Lung (tissue), 12 donors: ENCODE results near the gene RNF17. TPM values are rescaled to one million over a fixed set of nuclear protein-coding genes. Genes with fewer than 3 reads are reported as not detected.

ENCODE experiments used
- ATAC-seq: fragments of 200-7000 bp; cut with Tn5 transposase; one replicate; pipeline ENCODE4 v1.9.1; 2020; ENCODE audit warnings: moderate number of reproducible peaks; ENCODE audit not compliant: insufficient read depth, low FRiP score
- DNase-seq, 3 donors: peaks; one replicate each; pipeline ENCODE4 v3.0.0-alpha.2; 2013 to 2017
- H3K27ac ChIP-seq, 2 donors: one replicate each; pipeline ENCODE4 v1.5.1; 2013; ENCODE audit warnings: mild to moderate bottlenecking in 2 of 2, moderate library complexity in 2 of 2, control low read depth in 1 of 2, inconsistent platforms in 1 of 2, low read depth in 1 of 2, low read length in 1 of 2
- H3K27me3 ChIP-seq, 3 donors: one replicate each; pipeline ENCODE4 v1.5.1; 2013; ENCODE audit warnings: low read length in 2 of 3; ENCODE audit not compliant: control insufficient read depth in 3 of 3, insufficient read depth in 3 of 3
- H3K36me3 ChIP-seq, 4 donors: one replicate each; pipeline ENCODE4 v1.5.1; 2013; ENCODE audit warnings: low read length in 4 of 4, mild to moderate bottlenecking in 1 of 4, moderate library complexity in 1 of 4; ENCODE audit not compliant: control insufficient read depth in 4 of 4, insufficient read depth in 4 of 4
- H3K4me1 ChIP-seq, 5 donors: one replicate each; pipeline ENCODE4 v1.5.1; 2013; ENCODE audit warnings: low read length in 5 of 5, mild to moderate bottlenecking in 2 of 5, moderate library complexity in 1 of 5; ENCODE audit not compliant: control insufficient read depth in 5 of 5, insufficient read depth in 5 of 5
- H3K4me3 ChIP-seq: one replicate; pipeline ENCODE4 v1.5.1; 2013; ENCODE audit warnings: mild to moderate bottlenecking, control low read depth, moderate library complexity
- H3K9ac ChIP-seq, 2 donors: one replicate each; pipeline ENCODE4 v1.5.1; 2013; ENCODE audit warnings: low read length in 2 of 2, control low read depth in 1 of 2; ENCODE audit not compliant: insufficient read depth in 1 of 2
- H3K9me3 ChIP-seq, 4 donors: one replicate each; pipeline ENCODE4 v1.5.1; 2013; ENCODE audit warnings: low read length in 3 of 4, mild to moderate bottlenecking in 1 of 4, moderate library complexity in 1 of 4; ENCODE audit not compliant: control insufficient read depth in 4 of 4, insufficient read depth in 3 of 4
- WGBS, 2 donors: extraction: QIAGEN DNeasy Blood & Tissue Kit; methylation state at CpG; one replicate each; pipeline ENCODE4 v1.1.7; 2013; 5-methylcytosine and 5-hydroxymethylcytosine counted together
- polyA plus RNA-seq, 2 donors: library from polyadenylated mRNA; stranded (reverse); fragments of 200-250 nt; gene quantifications; one replicate each; pipeline ENCODE4 v1.2.1, GENCODE V29; 2013
- total RNA-seq, 2 donors: library from RNA; depleted of rRNA in 1 of 2; stranded (reverse); fragments of >200 nt in 1 of 2; gene quantifications; one replicate each; pipeline ENCODE4 v1.2.1, GENCODE V29; 2014 to 2021
- TF ChIP-seq, protein P1 (sequence below): IDR thresholded peaks from 2 replicates; pipeline ENCODE4 v1.5.1; 2012; ENCODE audit warnings: mild to moderate bottlenecking; ENCODE audit errors: control extremely low read depth, extremely low read depth
- donor health status: control.
- donor health status: control.
- donor health status: Bipolar disorder and iron deficiency.
- donor health status: healthy.
- donor health status: DM: yes; HTN: yes; CAD: no.

Gene RNF17
- total and polyA plus RNA-seq, 4 donors = 0.07 to 0.09 TPM; not detected in 2

DNA sequence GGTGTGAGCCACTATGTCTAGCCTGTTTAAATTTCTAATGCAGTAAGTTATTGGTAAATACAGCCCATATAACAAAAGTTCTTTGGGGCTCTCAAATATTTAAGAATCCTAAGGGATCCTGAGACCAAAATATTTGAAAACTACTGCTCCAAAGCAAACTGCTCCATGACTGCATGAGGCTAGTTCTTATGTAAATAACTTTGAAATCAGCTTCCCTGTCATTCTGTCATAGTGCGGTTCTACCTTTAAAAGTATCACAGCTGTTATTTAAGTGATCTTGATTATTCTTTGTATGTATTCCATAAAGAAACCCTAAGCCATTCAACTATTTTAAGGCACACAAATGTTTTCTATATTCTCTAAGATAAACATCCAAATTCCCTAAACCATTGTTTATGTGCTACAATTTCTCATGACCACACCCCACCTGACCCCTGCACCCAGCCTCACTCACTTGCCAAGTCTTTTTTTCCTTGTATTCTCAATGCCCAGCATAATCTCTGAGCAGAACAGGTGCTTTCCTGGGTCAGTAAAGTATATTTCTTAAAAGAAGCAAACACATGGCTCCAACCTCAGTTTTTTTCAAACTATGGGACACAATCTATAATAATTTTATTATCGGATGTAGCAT lies 146.6 kb downstream of the RNF17 start:
- ATAC-seq (no peak), DNase-seq (no peak)
- H3K4me3 ChIP-seq = no peak overlapping the region
- no peak overlapping the region for H3K9ac ChIP-seq
- 87% methylated on average over 2 of the region's 2 CpGs for WGBS, 2 donors
- H3K9me3 ChIP-seq = peaks cover 0 to 2% (median 0%) of the 10 kb centered on the region in 4 donors
- TF ChIP-seq, protein P1, sequence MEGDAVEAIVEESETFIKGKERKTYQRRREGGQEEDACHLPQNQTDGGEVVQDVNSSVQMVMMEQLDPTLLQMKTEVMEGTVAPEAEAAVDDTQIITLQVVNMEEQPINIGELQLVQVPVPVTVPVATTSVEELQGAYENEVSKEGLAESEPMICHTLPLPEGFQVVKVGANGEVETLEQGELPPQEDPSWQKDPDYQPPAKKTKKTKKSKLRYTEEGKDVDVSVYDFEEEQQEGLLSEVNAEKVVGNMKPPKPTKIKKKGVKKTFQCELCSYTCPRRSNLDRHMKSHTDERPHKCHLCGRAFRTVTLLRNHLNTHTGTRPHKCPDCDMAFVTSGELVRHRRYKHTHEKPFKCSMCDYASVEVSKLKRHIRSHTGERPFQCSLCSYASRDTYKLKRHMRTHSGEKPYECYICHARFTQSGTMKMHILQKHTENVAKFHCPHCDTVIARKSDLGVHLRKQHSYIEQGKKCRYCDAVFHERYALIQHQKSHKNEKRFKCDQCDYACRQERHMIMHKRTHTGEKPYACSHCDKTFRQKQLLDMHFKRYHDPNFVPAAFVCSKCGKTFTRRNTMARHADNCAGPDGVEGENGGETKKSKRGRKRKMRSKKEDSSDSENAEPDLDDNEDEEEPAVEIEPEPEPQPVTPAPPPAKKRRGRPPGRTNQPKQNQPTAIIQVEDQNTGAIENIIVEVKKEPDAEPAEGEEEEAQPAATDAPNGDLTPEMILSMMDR = no peak
- no peaks in the 10 kb centered on the region for H3K27me3 ChIP-seq
- no peaks in the 10 kb centered on the region for H3K4me1 ChIP-seq
- no peak overlapping the region for H3K27ac ChIP-seq
- peaks cover 8 to 15% (median 10%) of the 10 kb centered on the region in 4 donors for H3K36me3 ChIP-seq

DNA sequence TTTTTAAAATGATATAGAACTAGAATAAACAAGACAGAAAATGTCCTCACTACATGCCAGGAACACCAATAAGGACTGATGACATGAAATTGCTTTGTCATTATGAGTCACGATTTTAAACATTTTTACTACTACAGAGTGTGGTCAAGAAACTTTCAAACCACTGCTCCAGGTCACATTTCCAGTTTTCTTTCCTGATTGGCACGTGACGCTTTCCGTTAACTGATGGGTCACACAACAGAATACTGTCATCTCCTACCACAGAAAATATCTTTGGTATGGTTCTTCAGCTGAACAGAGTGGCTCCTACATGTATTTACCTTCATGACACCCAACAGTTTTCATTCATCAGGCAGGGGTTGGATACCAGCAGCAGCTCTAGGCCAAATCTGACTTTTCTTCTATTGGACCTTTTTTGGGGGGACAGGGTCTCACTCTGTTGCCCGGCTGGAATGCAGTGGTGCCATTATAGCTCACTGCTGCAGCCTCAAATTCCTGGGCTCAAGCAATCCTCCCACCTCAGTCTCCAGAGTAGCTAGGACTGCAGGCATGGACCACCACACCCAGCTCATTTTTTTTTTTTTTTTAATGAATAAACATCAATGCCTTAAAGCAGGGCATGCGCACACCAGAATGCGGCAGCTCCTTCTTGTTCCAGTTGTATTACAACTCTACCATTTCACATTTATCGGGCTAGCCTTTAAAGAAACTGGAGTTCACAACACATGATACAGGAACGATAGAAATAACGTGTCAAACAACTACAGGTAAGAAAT lies 147.4 kb downstream of the RNF17 start:
- Histone ChIP-seq H3K36me3 (peaks cover 5 to 8% (median 5%) of the 10 kb centered on the region in 4 donors), H3K27me3 (no peaks in the 10 kb centered on the region), H3K9ac (no peak overlapping the region), H3K27ac (no peak overlapping the region), H3K4me1 (no peaks in the 10 kb centered on the region), H3K9me3 (no peaks in the 10 kb centered on the region), H3K4me3 (no peak overlapping the region)
- 75 to 84% methylated on average over 10 of the region's 10 CpGs for WGBS, 2 donors
- no peak for ATAC-seq
- TF ChIP-seq, protein P1 = no peak
- DNase-seq = no peak

- no peak overlapping the region for H3K4me3 ChIP-seq
- peaks cover under 1 to 2% (median under 1%) of the 10 kb centered on the region in 4 donors for H3K36me3 ChIP-seq
- H3K4me1 ChIP-seq = peaks cover 0 to 3% (median 0%) of the 10 kb centered on the region in 5 donors
- TF ChIP-seq, protein P1 = no peak
- no peaks in the 10 kb centered on the region for H3K9me3 ChIP-seq
- no peaks in the 10 kb centered on the region for H3K27me3 ChIP-seq
- no peak overlapping the region for H3K27ac ChIP-seq
- DNase-seq = no peak
- ATAC-seq = no peak
- H3K9ac ChIP-seq = no peak overlapping the region
Observed at GRCh38 chr13:24916464-24916863, 152.5 kb downstream of the RNF17 start.
